Cerebellar cortex (tissue), 1 donor: ENCODE results near the gene CDKN3.

Experiments
- DNase-seq: peaks from one replicate; pipeline ENCODE4 v3.0.0-alpha.2; 2015; ENCODE audit warnings: low spot score

The CDKN3 gene

DNA sequence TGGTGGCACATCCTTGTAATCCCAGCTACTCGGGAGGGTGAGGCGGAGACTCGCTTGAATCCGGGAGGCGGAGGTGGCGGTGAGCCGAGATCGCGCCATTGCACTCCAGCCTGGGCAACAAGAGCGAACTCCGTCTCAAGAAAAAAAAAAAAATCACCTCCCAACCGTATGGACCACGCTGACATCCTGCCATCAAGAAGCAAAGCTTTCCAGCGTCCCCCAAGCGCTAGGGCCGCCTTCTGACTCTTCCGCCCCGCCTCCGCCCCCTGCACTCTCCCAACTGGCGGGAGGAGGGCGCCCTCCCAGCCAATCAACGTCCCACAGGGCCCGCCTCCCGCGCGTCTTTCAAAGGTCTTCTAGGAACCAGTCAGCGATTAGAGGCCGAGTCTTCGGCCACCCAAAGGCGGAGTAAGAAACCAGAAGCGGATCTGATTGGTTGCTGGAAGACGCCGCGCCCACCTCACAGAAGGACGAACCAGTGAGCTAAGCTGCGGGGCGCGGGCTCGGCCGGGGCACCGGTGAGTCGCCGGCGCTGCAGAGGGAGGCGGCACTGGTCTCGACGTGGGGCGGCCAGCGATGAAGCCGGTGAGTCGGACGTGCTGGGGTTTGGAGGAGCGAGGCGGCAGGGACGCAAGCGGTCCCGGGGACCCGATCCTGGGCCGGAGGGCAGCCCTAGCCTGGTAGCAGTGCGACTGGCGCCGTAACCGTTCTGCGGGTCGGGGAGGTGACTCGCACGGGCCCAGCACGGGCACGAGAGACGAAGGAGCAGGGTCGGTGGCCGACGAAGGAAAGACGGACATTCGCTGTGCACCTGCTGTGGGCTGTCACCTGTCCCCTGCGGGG is at the start of gene CDKN3:
TSS of gene CDKN3 (plus strand) at position 515 of the 843 bp plus-strand sequence. CDS start at position 577, 62 bp downstream.
- peak; percentile 100 for DNase-seq

DNA sequence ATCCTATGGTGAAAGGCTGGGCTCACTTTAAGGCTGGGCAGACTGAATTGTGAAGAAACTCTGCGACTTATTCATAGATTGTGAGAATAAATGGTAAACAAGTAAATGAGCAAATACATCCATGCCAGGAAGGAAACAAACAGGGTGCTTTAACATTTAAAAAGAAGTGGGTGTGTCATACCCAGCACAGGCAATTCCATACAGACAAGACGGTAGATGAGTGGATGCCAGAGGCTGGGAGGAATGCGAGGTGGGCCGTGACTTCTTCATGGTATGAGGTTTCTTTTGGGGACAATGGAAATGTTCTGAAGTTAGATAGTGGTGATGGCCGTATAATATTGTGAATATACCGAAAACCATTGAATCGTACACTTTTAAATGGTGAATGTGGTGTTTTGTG is 49.8 kb upstream of the CDKN3 start:
- DNase-seq: no peak

- DNase-seq: peak; percentile 89
Measured at GRCh38 chr14:54348001-54348611, 48.7 kb upstream of the CDKN3 start.

DNA sequence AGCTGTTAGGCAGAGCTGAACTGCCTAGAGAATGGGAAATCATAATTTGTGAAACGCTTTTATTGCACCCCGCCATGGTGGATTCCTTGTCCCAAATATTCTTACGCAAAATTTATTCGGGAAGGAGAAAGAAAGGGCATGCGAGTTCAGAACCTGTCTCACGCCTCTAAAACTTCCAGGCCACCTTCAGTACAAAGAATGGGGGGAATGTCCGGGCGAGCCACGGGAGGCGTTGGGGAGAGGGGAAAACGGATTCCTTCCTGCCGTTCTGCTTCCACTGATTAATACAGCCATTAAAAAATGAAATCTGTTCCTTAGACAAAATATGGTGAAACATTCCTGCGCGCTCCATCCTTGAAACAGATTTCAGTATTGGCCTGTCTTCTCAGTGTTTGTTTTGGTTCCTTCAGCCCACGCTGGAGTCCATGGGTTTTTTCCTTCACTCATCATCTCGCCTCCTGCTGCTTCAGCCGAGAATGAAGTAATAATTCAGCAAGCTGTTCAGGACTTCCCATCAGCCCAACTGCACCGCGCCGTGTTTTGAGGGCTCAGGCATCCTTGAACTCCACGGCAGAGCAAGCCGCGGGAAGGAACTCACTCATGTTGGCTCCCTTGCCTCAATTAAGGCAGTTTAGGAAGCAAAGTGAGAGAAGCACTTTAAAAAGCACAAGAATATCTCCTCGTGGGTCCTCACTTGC is 47.7 kb upstream of the CDKN3 start:
- peak; percentile 86 for DNase-seq

- peak; percentile 71 for DNase-seq
Measured at GRCh38 chr14:54349713-54350112, 47.1 kb upstream of the CDKN3 start.

GRCh38 chr14:54350203-54350602 is 46.6 kb upstream of the CDKN3 start:
- DNase-seq: peak; percentile 81

GRCh38 chr14:54353266-54353665 is 43.5 kb upstream of the CDKN3 start:
- no peak for DNase-seq

GRCh38 chr14:54353694-54354093 is 43.1 kb upstream of the CDKN3 start:
- DNase-seq: no peak

GRCh38 chr14:54354096-54354495 is 42.7 kb upstream of the CDKN3 start:
- DNase-seq: no peak

DNA sequence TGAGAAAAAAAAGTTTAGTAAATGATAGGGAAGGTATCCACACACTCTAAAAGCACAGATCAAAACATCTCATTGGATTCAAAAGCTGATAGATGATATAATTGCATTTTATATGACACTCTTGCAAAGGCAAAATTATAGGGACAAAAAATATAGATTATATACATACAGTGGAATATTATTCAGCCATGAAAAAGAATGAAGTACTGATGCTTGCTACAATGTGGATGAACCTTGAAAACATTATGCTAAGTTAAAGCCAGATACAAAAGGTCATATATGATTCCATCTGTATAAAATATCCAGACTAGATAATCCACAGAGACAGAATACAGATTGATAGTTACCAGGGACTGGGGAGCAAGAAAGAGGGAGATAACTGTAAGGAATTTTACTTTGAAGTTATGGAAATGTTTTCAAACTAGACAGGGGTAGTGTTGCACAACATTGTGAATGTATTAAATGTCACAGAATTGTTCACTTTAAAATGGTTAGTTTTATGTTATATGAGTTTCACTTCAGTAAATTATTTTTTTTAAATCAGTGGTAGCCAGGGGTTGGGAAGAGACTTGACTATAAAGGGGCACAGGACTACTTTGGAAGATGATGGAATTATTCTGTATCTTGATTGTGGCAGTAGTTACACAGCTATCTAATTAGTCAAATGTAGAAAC is 41.7 kb upstream of the CDKN3 start:
- no peak for DNase-seq

- DNase-seq: no peak
Measured at GRCh38 chr14:54355698-54356097, 41.1 kb upstream of the CDKN3 start.

DNA sequence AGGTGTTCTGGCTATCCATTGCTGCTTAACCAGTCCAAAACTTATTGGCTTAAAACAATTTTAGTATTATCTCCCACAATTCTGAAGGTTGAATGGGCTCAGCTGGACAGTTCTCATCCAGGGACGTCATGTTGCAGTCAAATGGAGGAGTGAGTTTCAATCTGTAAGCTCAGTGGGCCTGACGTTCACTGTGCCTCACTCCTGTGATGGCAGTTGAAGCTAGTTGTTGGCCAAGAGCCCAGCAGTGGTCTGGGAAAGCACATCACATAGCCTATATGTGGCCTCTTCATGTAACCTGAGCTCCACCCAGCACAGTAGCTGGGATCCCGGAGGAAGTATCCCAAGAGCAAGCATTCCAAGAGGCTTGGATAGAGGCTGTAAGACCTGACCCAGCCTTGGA is 40.6 kb upstream of the CDKN3 start:
- no peak for DNase-seq

DNA sequence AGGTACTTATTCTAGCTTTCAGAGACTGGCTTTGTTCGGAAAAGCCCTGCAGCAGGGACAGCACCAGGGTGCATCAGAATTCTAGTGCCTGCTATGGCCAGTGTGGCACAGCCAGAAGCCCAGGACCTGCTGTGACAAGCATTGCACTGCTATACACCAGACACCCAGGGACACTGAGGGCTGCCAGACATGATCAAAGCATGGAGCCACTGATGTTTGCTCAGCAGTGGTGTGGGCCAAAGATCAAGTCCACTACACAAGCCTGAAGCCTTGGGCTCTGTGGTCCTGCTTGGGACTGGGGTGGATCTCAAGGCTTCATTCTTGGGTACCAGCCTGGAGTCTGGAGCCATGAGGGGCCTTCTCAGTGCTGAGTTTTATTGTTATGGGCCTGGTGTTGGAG is 36.1 kb upstream of the CDKN3 start:
- no peak for DNase-seq

GRCh38 chr14:54362089-54362504 is 34.7 kb upstream of the CDKN3 start:
- no peak for DNase-seq

- DNase-seq: no peak
Measured at GRCh38 chr14:54362759-54363437, 33.9 kb upstream of the CDKN3 start.

DNA sequence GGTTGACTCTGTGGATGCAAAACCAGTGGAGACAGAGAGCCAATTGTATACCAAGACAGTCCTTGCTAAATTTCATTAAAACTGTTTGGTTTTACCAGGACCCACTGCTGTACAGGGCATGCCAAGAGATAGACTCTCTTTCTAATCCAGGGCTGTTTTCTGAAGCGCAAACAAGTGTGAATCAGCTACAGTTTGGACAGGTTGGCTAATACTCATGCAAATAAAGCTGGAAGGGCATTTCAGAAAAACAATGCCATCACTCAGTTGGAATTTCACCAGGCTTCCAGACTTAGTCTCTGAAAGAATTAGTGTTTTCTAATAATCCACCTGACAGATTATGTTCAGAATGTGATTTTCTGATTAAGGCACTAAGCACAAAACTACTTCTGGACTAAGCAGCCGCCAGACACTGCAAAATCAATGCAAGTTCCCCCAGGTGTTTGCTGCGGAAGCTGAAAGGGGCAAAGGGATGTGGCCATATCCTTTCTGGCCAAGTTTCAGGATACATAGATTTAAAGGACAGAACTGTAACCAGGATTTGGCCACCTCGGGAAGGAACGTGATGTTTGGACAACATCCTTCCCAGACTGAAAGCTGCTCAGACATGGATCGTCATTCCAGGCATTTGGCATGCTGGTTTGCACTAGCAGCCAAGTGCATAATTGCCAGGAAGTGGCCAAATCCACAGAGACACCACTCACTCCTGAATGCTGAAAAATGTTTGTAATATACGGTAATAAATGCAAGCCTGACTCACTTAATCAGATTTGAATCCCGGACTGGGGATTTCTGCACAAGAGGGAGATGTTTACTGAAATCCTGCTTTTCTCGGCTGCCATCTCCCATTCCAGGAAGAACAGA is 32.0 kb upstream of the CDKN3 start:
- peak; percentile 70 for DNase-seq

- peak; percentile 75 for DNase-seq
Measured at GRCh38 chr14:54366736-54367735, 29.8 kb upstream of the CDKN3 start.

DNA sequence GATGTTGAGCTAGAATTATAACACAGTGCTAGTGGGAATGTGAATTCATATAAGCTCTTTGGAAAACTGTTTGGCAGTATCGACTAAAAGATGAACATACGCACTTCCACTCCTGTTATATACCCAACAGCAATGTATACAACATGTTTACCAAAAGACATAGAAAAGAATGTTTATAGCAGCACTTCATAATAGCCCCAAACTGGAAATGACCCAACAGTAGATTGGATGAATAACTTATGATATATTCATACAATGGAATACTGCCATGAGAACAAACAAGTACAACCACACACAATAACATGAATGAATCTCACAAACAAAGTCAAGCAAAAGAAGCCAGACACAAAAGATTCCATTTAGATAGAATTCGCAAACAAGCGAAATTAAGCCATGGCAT is 28.5 kb upstream of the CDKN3 start:
- no peak for DNase-seq

GRCh38 chr14:54369343-54369742 is 27.5 kb upstream of the CDKN3 start:
- DNase-seq: no peak
